Mucosa of stomach (tissue), 1 donor: ENCODE data around the gene PPAN.

Experiments used
- H3K27me3 ChIP-seq: one replicate; pipeline ENCODE4 v1.7.0; 2013; ENCODE audit warnings: mild to moderate bottlenecking, low read length; ENCODE audit not compliant: control insufficient read depth, insufficient read depth
- H3K36me3 ChIP-seq: one replicate; pipeline ENCODE4 v1.7.0; 2013; ENCODE audit warnings: low read length; ENCODE audit not compliant: control insufficient read depth, insufficient read depth
- H3K4me1 ChIP-seq: one replicate; pipeline ENCODE4 v1.7.0; 2013; ENCODE audit warnings: mild to moderate bottlenecking, low read length; ENCODE audit not compliant: control insufficient read depth, insufficient read depth
- H3K4me3 ChIP-seq: one replicate; pipeline ENCODE4 v1.7.0; 2013; ENCODE audit warnings: low read length
- H3K9ac ChIP-seq: one replicate; pipeline ENCODE4 v1.7.0; 2013; ENCODE audit warnings: mild to moderate bottlenecking, low read length, moderate library complexity
- H3K9me3 ChIP-seq: one replicate; pipeline ENCODE4 v1.7.0; 2013; ENCODE audit warnings: mild to moderate bottlenecking, low read length, moderate library complexity; ENCODE audit not compliant: control insufficient read depth
- donor health status: Pancreatic carcinoma.

Gene PPAN

DNA sequence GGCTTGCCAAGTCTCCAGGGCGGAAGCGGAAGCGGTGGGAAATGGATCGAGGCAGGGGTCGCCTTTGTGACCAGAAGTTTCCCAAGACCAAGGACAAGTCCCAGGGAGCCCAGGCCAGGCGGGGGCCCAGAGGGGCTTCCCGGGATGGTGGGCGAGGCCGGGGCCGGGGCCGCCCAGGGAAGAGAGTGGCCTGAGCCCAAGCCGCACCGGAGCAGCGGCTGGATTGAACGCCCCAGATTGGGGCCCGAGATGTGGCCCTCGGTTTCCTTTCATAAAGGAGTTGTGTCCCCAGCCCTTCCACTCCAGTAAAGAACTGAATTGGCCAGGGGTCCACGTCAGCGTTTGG, 4.8 kb downstream of the PPAN start:
- Histone ChIP-seq H3K4me1 (peaks cover 18% of the 10 kb centered on the region), H3K4me3 (no peak overlapping the region), H3K9ac (no peak overlapping the region), H3K27me3 (no peaks in the 10 kb centered on the region), H3K9me3 (no peaks in the 10 kb centered on the region), H3K36me3 (peaks cover 15% of the 10 kb centered on the region)

DNA sequence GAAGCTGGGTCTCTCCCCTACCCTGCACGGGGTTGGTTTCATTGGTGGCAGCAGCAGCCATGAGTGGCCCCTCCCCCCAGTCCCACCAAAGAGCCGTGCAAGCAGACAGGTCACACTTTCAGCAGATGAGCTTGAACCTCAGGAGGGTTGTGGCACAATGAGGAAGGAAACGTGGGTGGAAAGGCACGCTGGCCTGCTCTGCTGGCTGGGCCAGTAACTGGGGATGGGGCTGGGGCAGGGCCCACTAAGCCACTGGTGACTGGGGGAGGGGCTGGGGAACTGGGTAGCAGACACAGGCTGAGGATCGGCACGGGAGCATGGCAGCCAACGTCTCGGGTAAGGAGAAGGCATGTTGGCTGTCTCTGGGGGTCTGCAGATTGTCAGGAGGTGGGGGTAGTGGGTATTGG, 5.2 kb downstream of the PPAN start, which contains the start of gene P2RY11:
TSS of gene P2RY11 (plus strand) at position 289 of the 407 bp plus-strand sequence. CDS start at position 318, 29 bp downstream.
- Histone ChIP-seq H3K9ac (no peak within 1 kb of the TSS), H3K4me1 (peaks cover 17% of the 10 kb centered on the region), H3K9me3 (no peaks in the 10 kb centered on the region), H3K27me3 (no peaks in the 10 kb centered on the region), H3K36me3 (peaks cover 15% of the 10 kb centered on the region), H3K4me3 (no peak within 1 kb of the TSS)

DNA sequence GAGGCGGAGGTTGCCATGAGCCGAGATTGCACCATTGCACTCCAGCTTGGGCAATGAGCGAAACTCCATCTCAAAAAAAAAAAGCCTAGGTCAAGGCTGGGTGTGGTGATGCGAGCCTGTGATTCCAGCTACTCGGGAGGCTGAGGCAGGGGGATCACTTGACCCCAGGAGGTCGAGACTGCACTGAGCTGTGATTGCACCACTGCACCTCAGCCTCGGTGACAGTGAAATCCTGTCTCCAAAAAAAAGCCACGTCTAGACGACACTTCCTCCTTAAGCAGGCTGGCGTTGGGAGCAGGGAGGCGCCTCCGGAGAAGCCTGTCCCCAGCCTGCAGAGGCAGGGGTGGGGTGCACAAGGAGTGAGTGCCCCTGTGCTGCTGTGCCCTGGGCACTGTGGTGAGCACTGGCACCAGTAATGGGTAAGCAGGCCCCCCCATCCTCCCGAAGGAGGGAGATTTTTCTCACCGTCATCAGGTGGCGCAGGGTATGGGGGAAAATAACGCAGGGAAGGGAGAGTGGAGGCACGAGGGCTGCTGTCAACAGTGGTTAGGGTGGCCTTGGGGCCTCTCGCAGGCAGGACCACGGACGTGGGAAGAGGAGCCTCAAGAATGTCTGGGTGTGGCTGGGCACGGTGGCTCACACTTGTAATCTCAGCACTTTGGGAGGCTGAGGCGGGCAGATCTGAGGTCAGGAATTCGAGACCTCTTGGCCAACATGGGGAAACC, 6.0 kb downstream of the PPAN start:
- no peaks in the 10 kb centered on the region for H3K9me3 ChIP-seq
- no peaks in the 10 kb centered on the region for H3K27me3 ChIP-seq
- H3K36me3 ChIP-seq, result peaks cover 15% of the 10 kb centered on the region
- H3K9ac ChIP-seq, result no peak overlapping the region
- H3K4me1 ChIP-seq, result peaks cover 11% of the 10 kb centered on the region
- no peak overlapping the region for H3K4me3 ChIP-seq

DNA sequence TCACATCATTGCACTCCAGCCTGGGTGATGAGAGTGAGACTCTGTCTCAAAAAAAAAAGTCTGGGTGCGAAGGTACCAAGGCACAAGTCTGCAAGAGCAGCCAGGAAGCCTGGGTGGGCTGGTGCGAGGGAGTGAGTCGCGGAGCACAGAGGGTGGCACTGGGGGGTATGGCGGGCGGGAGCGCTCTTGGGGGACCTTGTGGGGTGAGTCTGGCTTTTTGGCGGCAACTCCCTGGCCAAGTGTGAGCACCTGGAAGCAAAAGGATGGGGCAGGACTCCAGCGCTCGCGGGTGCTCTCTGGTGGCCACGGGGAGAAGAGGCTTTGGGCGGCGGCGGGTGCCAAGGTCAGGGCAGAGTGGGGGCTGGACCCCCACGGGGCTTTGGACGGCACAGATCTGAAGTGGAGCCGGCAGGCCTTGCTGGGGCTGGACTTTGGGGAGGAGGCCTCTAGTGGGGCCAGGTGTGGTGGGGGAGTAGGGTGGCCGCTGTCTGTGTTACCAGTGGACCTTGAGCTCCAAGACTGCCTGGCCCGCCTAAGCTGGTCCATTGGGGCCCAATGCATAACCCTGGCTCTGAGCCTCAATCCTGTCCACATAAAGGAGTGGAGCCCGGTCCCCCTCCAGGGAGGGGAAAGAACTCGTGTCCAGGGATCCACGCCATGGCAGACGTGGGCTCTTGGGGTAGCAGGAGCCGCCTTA, 6.9 kb downstream of the PPAN start:
- H3K36me3 ChIP-seq, result peaks cover 9% of the 10 kb centered on the region
- no peaks in the 10 kb centered on the region for H3K9me3 ChIP-seq
- no peak overlapping the region for H3K4me3 ChIP-seq

DNA sequence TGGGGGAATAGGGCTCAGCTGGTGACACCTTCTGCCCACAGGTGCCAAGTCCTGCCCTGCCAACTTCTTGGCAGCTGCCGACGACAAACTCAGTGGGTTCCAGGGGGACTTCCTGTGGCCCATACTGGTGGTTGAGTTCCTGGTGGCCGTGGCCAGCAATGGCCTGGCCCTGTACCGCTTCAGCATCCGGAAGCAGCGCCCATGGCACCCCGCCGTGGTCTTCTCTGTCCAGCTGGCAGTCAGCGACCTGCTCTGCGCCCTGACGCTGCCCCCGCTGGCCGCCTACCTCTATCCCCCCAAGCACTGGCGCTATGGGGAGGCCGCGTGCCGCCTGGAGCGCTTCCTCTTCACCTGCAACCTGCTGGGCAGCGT, 7.4 kb downstream of the PPAN start:
- Histone ChIP-seq H3K9ac (no peak overlapping the region), H3K27me3 (no peaks in the 10 kb centered on the region), H3K4me1 (peaks cover 12% of the 10 kb centered on the region), H3K9me3 (no peaks in the 10 kb centered on the region), H3K4me3 (no peak overlapping the region), H3K36me3 (peaks cover 7% of the 10 kb centered on the region)

More for the DNA sequence above, 6.9 kb downstream of the PPAN start:
- Histone ChIP-seq H3K9ac (no peak overlapping the region), H3K4me1 (peaks cover 9% of the 10 kb centered on the region), H3K27me3 (no peaks in the 10 kb centered on the region)

DNA sequence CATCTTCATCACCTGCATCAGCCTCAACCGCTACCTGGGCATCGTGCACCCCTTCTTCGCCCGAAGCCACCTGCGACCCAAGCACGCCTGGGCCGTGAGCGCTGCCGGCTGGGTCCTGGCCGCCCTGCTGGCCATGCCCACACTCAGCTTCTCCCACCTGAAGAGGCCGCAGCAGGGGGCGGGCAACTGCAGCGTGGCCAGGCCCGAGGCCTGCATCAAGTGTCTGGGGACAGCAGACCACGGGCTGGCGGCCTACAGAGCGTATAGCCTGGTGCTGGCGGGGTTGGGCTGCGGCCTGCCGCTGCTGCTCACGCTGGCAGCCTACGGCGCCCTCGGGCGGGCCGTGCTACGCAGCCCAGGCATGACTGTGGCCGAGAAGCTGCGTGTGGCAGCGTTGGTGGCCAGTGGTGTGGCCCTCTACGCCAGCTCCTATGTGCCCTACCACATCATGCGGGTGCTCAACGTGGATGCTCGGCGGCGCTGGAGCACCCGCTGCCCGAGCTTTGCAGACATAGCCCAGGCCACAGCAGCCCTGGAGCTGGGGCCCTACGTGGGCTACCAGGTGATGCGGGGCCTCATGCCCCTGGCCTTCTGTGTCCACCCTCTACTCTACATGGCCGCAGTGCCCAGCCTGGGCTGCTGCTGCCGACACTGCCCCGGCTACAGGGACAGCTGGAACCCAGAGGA, 7.9 kb downstream of the PPAN start:
- Histone ChIP-seq H3K27me3 (no peaks in the 10 kb centered on the region), H3K4me1 (peaks cover 17% of the 10 kb centered on the region), H3K4me3 (no peak overlapping the region), H3K9ac (no peak overlapping the region), H3K36me3 (peaks cover 7% of the 10 kb centered on the region), H3K9me3 (no peaks in the 10 kb centered on the region)

DNA sequence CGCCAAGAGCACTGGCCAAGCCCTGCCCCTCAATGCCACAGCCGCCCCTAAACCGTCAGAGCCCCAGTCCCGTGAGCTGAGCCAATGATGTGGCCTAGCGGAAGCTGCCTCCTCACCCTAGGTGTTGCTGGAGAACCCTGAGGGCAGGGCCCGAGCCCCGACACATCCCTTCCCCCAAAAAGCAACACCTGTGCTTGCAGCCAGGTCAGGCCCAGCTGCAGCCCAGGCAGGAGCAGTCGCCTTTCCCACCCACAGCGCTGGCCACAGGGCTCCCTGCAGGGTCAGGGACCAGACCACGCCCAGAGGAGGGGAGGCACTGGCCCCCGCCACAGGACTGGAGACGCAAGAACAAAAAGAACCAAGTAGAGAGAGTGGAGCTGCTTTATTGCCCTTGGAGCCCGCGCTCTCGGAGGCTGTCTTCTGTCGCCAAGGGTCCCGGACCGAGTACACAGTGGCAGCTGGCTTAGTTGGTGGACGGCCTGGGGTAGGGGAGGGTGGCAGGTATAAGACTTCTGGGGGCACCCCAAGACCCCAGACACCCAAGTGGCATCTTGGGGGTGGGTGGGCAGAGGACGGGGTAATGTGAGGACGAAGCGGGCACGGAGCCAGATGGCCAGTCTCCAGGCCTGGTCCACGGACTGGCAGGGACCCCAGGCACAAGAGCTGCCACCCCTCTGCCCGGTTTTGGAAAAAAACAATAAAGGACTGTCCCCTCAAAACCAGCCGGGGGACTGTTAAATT, 8.7 kb downstream of the PPAN start:
- no peaks in the 10 kb centered on the region for H3K9me3 ChIP-seq
- H3K4me1 ChIP-seq, result peaks cover 19% of the 10 kb centered on the region
- H3K27me3 ChIP-seq, result no peaks in the 10 kb centered on the region
- H3K4me3 ChIP-seq, result no peak overlapping the region
- H3K36me3 ChIP-seq, result peaks cover under 1% of the 10 kb centered on the region
- H3K9ac ChIP-seq, result no peak overlapping the region

DNA sequence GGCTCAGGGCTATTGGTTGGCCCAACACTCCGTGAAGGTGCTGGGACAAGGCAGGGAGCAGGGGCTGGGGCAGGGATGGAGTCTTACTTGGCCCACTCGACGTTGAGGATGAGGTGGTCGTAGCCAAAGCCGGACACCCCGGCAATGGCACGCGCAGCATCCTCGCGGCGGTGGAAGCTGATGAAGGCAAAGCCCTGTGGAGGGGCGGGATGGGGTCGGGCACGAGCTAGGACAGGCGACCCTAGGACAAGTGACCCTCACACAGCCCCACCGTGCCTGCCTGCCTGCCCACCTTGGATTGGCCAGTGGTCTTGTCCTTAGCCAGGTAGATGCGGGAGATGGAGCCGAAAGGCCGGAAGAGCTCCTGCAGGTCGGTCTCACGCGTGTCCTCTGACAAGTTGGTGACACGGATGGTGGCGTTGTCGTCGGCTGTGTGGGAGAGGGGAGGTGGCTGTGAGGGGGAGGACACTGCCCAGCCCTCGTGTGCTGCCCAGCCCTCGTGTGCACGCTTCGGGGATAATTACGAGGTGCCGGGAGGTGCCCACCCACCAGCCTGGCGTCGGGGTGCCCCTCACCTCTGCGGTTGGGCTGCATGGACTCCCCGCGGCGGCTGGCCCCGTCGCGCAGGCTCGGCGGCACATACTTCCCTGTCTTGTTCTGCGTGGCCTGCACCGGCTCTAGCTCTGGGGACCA, 9.4 kb downstream of the PPAN start:
- H3K9ac ChIP-seq, result no peak overlapping the region
- no peaks in the 10 kb centered on the region for H3K36me3 ChIP-seq
- no peaks in the 10 kb centered on the region for H3K27me3 ChIP-seq
- peaks cover 19% of the 10 kb centered on the region for H3K4me1 ChIP-seq
- H3K9me3 ChIP-seq, result no peaks in the 10 kb centered on the region
- H3K4me3 ChIP-seq, result no peak overlapping the region

DNA sequence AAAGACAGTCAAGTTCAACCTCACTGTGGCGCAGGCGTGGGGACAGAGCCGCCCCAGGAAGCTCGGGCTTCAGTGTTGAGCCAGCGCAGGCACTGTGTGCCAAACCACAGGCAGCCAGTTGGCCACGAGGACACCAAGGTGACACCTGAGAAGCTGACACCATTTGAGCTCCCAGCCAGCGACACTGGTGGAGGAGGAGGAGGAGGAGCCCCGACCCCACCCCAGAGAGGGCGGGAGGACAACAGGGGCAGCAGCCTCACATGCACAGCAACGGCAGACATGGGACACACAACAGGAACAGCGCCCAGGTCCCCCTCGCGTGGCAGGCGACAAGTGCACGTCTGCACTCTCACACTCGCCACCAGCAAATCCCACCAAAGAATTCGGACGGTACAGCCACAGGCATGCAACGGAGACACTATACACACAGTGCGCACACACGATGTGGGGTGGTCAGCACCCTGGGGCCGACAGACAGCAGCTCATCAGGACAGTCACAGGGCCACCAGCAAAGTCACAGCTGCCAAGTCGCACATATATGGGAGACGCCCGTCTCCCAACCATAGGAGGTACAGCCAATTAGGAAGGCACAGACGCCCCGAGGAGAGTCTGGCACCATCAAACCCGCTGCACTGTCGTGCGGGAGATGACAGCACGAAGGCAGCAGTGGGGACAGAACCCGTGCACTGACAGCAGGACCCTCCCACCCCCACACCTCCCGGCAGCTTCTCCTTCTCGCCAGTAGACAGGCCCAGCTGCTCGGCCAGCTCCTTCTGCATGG, 10.1 kb downstream of the PPAN start:
- H3K4me3 ChIP-seq, result no peak overlapping the region
- no peak overlapping the region for H3K9ac ChIP-seq
- no peaks in the 10 kb centered on the region for H3K36me3 ChIP-seq
- peaks cover 19% of the 10 kb centered on the region for H3K4me1 ChIP-seq
- no peaks in the 10 kb centered on the region for H3K27me3 ChIP-seq
- no peaks in the 10 kb centered on the region for H3K9me3 ChIP-seq

DNA sequence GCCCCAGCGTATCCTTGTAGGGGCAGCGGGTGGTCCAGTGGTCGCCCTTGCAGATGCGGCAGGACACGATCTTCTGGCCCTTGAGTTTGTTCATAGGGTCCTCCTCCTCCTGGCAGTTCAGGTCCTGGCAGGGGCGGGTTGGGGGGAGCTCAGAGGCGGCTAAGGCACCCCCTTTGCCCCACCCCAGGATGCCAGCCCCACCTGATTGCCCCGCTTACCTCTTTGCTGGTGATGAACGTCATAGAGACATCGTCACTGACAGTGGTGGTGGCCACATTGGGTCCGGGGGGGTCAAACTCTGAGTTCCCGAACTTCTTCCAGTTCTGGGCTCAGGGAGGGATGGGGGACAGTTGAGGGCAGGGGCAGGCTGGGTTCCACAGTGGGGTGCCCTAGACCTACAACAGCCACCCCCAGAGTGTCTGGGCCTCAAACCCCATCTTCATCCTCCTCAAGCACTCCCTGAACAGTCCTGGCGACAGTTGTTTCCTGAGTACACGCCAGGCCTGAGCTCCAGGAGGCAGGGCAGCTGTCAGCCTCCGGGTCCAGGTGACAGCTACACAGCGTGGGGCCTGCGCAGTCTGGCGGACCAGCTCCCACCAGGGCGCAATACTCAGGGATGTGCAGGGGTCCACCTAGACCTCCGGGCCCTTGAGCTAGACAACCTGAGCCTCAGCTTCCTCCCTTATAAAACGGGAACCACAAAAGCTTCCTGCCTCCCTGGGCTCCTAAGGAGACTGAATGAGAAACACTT, 10.9 kb downstream of the PPAN start:
- Histone ChIP-seq H3K36me3 (no peaks in the 10 kb centered on the region), H3K27me3 (no peaks in the 10 kb centered on the region), H3K4me1 (peaks cover 19% of the 10 kb centered on the region), H3K9ac (no peak overlapping the region), H3K4me3 (no peak overlapping the region), H3K9me3 (no peaks in the 10 kb centered on the region)
